SK-N-SH (cell line): ENCODE results near the gene ERICH6. TPM values are rescaled to one million over a fixed set of nuclear protein-coding genes. Genes with fewer than 3 reads are reported as not detected.
A peak's percentile ranks its signal among the peaks of the same experiment; 100 is the strongest.

Experiments used
- CTCF ChIA-PET: fragments of 300-600, 350-600 bp; formaldehyde crosslinking; extraction: SDS; loops from one replicate; lab custom pipeline; 2021; lab: Yijun Ruan, JAX
- POLR2A ChIA-PET: fragments of 350-600 bp; sonication (Branson Sonifier 250); formaldehyde crosslinking; extraction: SDS; loops from one replicate; lab custom pipeline; 2020; ENCODE audit warnings: antibody characterized with exemption, inconsistent platforms; lab: Yijun Ruan, JAX
- DNase-seq: peaks from one replicate; pipeline ENCODE4 v3.0.0; 2012
- H2AFZ ChIP-seq: fragments of 200-600 bp; sonication (generic); 2 replicates; pipeline ENCODE4 v1.8.1; 2016; ENCODE audit warnings: antibody characterized with exemption, mild to moderate bottlenecking, low read depth
- H3F3A ChIP-seq: fragments of 200-600 bp; sonication (generic); replicated peaks from 2 replicates; pipeline ENCODE3; 2016; ENCODE audit warnings: antibody characterized with exemption, mild to moderate bottlenecking; ENCODE audit not compliant: insufficient read depth
- H3K27ac ChIP-seq, 2 experiments: fragments of 200-500 bp in 1 of 2; fragments of 200-600 bp in 1 of 2; sonication (Bioruptor generic) in 1 of 2; sonication (generic), shearing (Covaris generic) in 1 of 2; 2 replicates each; pipeline versions ENCODE4 v1.5.1 to v1.6.1; 2014 to 2016; ENCODE audit warnings: low read depth in 2 of 2, inconsistent platforms in 1 of 2, low read length in 1 of 2, mild to moderate bottlenecking in 1 of 2, mixed read lengths in 1 of 2
- H3K27me3 ChIP-seq: fragments of 200-600 bp; sonication (generic), shearing (Covaris generic); 2 replicates; pipeline ENCODE4 v1.6.1; 2016; ENCODE audit warnings: mixed run types; ENCODE audit not compliant: insufficient read depth
- H3K36me3 ChIP-seq, 2 experiments: fragments of 200-500 bp in 1 of 2; fragments of 200-600 bp in 1 of 2; sonication (Bioruptor generic) in 1 of 2; sonication (generic) in 1 of 2; replicated peaks in 1 of 2; 2 replicates each; pipeline versions ENCODE3 to v1.5.1; 2014 to 2016; ENCODE audit warnings: low read length in 1 of 2, mild to moderate bottlenecking in 1 of 2; ENCODE audit not compliant: insufficient read depth in 2 of 2, control insufficient read depth in 1 of 2
- H3K4me1 ChIP-seq, 2 experiments: fragments of 200-500 bp in 1 of 2; fragments of 200-600 bp in 1 of 2; sonication (Bioruptor generic) in 1 of 2; sonication (generic), shearing (Covaris generic) in 1 of 2; 2 replicates each; pipeline versions ENCODE4 v1.5.1 to v1.6.1; 2014 to 2016; ENCODE audit warnings: low read depth in 1 of 2, low read length in 1 of 2, mixed run types in 1 of 2; ENCODE audit not compliant: insufficient read depth in 2 of 2, control insufficient read depth in 1 of 2
- H3K4me2 ChIP-seq: fragments of 200-600 bp; sonication (generic), shearing (Covaris generic); 2 replicates; pipeline ENCODE4 v1.6.1; 2017; ENCODE audit warnings: mixed run types
- H3K4me3 ChIP-seq, 2 experiments: fragments of 200-500 bp in 1 of 2; fragments of 200-600 bp in 1 of 2; sonication (Bioruptor generic) in 1 of 2; sonication (generic), shearing (Covaris generic) in 1 of 2; 2 replicates each; pipeline versions ENCODE4 v1.5.1 to v1.8.1; 2014 to 2016; ENCODE audit warnings: low read depth in 2 of 2, inconsistent platforms in 1 of 2, low read length in 1 of 2, mild to moderate bottlenecking in 1 of 2, mixed read lengths in 1 of 2, moderate library complexity in 1 of 2
- H3K79me2 ChIP-seq: fragments of 200-600 bp; sonication (generic); 2 replicates; pipeline ENCODE4 v1.8.1; 2017; ENCODE audit warnings: mild to moderate bottlenecking; ENCODE audit not compliant: insufficient read depth
- H3K9ac ChIP-seq: fragments of 200-600 bp; sonication (generic); 2 replicates; pipeline ENCODE4 v1.6.1; 2017; ENCODE audit warnings: mixed run types
- H3K9me2 ChIP-seq: fragments of 200-600 bp; sonication (generic); 2 replicates; pipeline ENCODE4 v1.6.1; 2017; ENCODE audit warnings: mixed run types
- H3K9me3 ChIP-seq: fragments of 200-600 bp; sonication (generic); 2 replicates; pipeline ENCODE4 v1.6.1; 2017; ENCODE audit warnings: mixed run types, mild to moderate bottlenecking, moderate library complexity
- H4K20me1 ChIP-seq: fragments of 200-600 bp; sonication (generic); 2 replicates; pipeline ENCODE4 v1.6.1; 2017; ENCODE audit warnings: mild to moderate bottlenecking, mixed run types; ENCODE audit not compliant: insufficient read depth
- CHD2 ChIP-seq: fragments of 150-350 bp; IDR thresholded peaks from 2 replicates; pipeline ENCODE4 v1.6.1; 2018; ENCODE audit warnings: low read length; ENCODE audit not compliant: partially characterized antibody
- ELF1 ChIP-seq: IDR thresholded peaks from 2 replicates; pipeline ENCODE4 v1.4.0; 2012
- EZH2phosphoT487 ChIP-seq: fragments of 200-600 bp; sonication (generic); IDR thresholded peaks from 2 replicates; pipeline ENCODE4 v1.6.1; 2017; ENCODE audit warnings: low read depth, mixed run types, mild to moderate bottlenecking, antibody characterized with exemption, moderate library complexity, borderline replicate concordance
- FOSL2 ChIP-seq: IDR thresholded peaks from 2 replicates; pipeline ENCODE4 v1.4.0; 2012; ENCODE audit warnings: low read depth, mild to moderate bottlenecking, moderate library complexity, borderline replicate concordance
- GABPA ChIP-seq: IDR thresholded peaks from 2 replicates; pipeline ENCODE4 v1.4.0; 2012; ENCODE audit warnings: low read depth, mild to moderate bottlenecking
- GATA2 ChIP-seq: sonication (generic); formaldehyde crosslinking; IDR thresholded peaks from 2 replicates; pipeline ENCODE4 v1.5.0; 2020; ENCODE audit warnings: mild to moderate bottlenecking, missing genetic modification reagents
- IRF3 ChIP-seq: fragments of 150-350 bp; IDR thresholded peaks from 2 replicates; pipeline ENCODE4 v1.6.1; 2016; ENCODE audit warnings: mild to moderate bottlenecking, low read depth, low read length
- JUND ChIP-seq: IDR thresholded peaks from 2 replicates; pipeline ENCODE4 v1.4.0; 2012
- MXI1 ChIP-seq: IDR thresholded peaks from 2 replicates; pipeline ENCODE4 v1.6.1; 2012; ENCODE audit warnings: mild to moderate bottlenecking, low read depth, low read length, improper control_type of control experiment
- NRF1 ChIP-seq: IDR thresholded peaks from 2 replicates; pipeline ENCODE4 v1.6.1; 2012; ENCODE audit warnings: low read depth, mild to moderate bottlenecking, low read length
- POLR2AphosphoS5 ChIP-seq: IDR thresholded peaks from 2 replicates; pipeline ENCODE4 v1.6.1; 2012; ENCODE audit warnings: low read depth, low read length
- RCOR1 ChIP-seq: fragments of 150-350 bp; IDR thresholded peaks from 2 replicates; pipeline ENCODE4 v1.6.1; 2017; ENCODE audit warnings: antibody characterized with exemption, low read length
- RFX5 ChIP-seq: IDR thresholded peaks from 2 replicates; pipeline ENCODE4 v1.6.1; 2012; ENCODE audit warnings: mild to moderate bottlenecking, improper control_type of control experiment, low read length
- SIN3A ChIP-seq: IDR thresholded peaks from 2 replicates; pipeline ENCODE4 v1.6.1; 2012; ENCODE audit warnings: low read depth, mild to moderate bottlenecking, low read length, moderate library complexity, borderline replicate concordance
- SMC3 ChIP-seq: IDR thresholded peaks from 2 replicates; pipeline ENCODE4 v1.6.1; 2012; ENCODE audit warnings: low read depth, low read length, improper control_type of control experiment
- TAF1 ChIP-seq: IDR thresholded peaks from 2 replicates; pipeline ENCODE4 v1.6.1; 2012; ENCODE audit warnings: low read depth, mild to moderate bottlenecking, low read length, moderate library complexity, borderline replicate concordance
- TCF12 ChIP-seq: IDR thresholded peaks from 2 replicates; pipeline ENCODE4 v1.4.0; 2012
- ZBTB33 ChIP-seq: IDR thresholded peaks from 2 replicates; pipeline ENCODE4 v1.4.0; 2012; ENCODE audit warnings: low read depth, borderline replicate concordance
- WGBS: methylation state at CpG from one replicate; pipeline ENCODE4 v1.1.6; 2017; ENCODE audit warnings: low lambda C conversion rate; 5-methylcytosine and 5-hydroxymethylcytosine counted together
- polyA plus RNA-seq, 3 experiments: library from polyadenylated mRNA; depleted of rRNA; stranded (reverse); fragments of >200 nt; gene quantifications; 2 replicates each; pipeline ENCODE4 v1.2.3, GENCODE V29; 2012
- TF ChIP-seq, protein P1 (sequence below): IDR thresholded peaks from 2 replicates; pipeline ENCODE4 v1.6.1; 2012; ENCODE audit warnings: mild to moderate bottlenecking, low read depth, low read length, moderate library complexity
- TF ChIP-seq, protein P2 (sequence below): IDR thresholded peaks from 2 replicates; pipeline ENCODE4; 2012

The ERICH6 gene
- polyA plus RNA-seq, 1 of the 3 experiments (the other 2 are of a cell fraction), result 0.08 TPM

DNA sequence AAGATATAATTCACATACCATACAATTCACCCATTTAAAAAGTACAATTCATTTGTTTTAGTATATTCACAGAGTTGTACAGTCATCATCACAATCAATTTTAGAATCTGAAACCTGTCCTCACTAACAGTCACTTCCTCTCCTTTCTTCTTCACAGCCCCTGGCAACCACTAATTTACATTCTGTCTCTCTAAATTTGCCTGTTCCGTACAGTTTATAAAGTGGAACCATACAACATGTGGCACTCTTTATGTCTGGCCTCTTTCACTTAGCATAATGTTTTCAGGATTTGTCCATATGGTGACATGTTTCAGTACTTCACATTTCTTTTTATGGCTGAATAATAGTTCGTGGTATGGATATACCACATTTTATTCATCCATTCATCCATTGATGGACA is 22.7 kb downstream of the ERICH6 start:
- CTCF ChIA-PET, result interaction anchor here (1.0 kb wide), 1 partner anchor 9 kb away, joined by 3 read pairs; no protein-coding TSS in a partner anchor
- 22% methylated on average over 2 of the region's 2 CpGs for WGBS
- no peak overlapping the region for H3K9ac ChIP-seq

More for the DNA sequence above, 22.7 kb downstream of the ERICH6 start:
- H3K27ac ChIP-seq, result no peak overlapping the region
- H3K36me3 ChIP-seq, result no peaks in the 10 kb centered on the region
- TF ChIP-seq JUND (no peak), RFX5 (no peak), POLR2AphosphoS5 (no peak), TAF1 (no peak), RCOR1 (no peak), CHD2 (no peak), SIN3A (no peak), ZBTB33 (no peak), FOSL2 (no peak), GATA2 (CRISPR knock-in tag) (no peak), MXI1 (no peak), GABPA (no peak), EZH2phosphoT487 (no peak), SMC3 (no peak), TCF12 (no peak), NRF1 (no peak), IRF3 (no peak), ELF1 (no peak)
- TF ChIP-seq, protein P1, sequence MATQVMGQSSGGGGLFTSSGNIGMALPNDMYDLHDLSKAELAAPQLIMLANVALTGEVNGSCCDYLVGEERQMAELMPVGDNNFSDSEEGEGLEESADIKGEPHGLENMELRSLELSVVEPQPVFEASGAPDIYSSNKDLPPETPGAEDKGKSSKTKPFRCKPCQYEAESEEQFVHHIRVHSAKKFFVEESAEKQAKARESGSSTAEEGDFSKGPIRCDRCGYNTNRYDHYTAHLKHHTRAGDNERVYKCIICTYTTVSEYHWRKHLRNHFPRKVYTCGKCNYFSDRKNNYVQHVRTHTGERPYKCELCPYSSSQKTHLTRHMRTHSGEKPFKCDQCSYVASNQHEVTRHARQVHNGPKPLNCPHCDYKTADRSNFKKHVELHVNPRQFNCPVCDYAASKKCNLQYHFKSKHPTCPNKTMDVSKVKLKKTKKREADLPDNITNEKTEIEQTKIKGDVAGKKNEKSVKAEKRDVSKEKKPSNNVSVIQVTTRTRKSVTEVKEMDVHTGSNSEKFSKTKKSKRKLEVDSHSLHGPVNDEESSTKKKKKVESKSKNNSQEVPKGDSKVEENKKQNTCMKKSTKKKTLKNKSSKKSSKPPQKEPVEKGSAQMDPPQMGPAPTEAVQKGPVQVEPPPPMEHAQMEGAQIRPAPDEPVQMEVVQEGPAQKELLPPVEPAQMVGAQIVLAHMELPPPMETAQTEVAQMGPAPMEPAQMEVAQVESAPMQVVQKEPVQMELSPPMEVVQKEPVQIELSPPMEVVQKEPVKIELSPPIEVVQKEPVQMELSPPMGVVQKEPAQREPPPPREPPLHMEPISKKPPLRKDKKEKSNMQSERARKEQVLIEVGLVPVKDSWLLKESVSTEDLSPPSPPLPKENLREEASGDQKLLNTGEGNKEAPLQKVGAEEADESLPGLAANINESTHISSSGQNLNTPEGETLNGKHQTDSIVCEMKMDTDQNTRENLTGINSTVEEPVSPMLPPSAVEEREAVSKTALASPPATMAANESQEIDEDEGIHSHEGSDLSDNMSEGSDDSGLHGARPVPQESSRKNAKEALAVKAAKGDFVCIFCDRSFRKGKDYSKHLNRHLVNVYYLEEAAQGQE, result no peak
- TF ChIP-seq, protein P2, sequence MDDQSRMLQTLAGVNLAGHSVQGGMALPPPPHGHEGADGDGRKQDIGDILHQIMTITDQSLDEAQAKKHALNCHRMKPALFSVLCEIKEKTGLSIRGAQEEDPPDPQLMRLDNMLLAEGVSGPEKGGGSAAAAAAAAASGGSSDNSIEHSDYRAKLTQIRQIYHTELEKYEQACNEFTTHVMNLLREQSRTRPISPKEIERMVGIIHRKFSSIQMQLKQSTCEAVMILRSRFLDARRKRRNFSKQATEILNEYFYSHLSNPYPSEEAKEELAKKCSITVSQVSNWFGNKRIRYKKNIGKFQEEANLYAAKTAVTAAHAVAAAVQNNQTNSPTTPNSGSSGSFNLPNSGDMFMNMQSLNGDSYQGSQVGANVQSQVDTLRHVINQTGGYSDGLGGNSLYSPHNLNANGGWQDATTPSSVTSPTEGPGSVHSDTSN, result no peak
- no peaks in the 10 kb centered on the region for H3K27me3 ChIP-seq
- no peak overlapping the region for H3K4me2 ChIP-seq
- no peaks in the 10 kb centered on the region for H3F3A ChIP-seq
- peaks cover 5% of the 10 kb centered on the region; the same call in 1 of the 2 replicates for H3K9me3 ChIP-seq
- no peak for DNase-seq
- H2AFZ ChIP-seq, result peak overlapping the region; percentile 26; the same call in 1 of the 2 replicates
- no peaks in the 10 kb centered on the region for H3K79me2 ChIP-seq
- no peaks in the 10 kb centered on the region for H3K9me2 ChIP-seq
- POLR2A ChIA-PET, result no interaction called here
- no peak overlapping the region for H3K4me3 ChIP-seq
- H4K20me1 ChIP-seq, result no peaks in the 10 kb centered on the region
- no peaks in the 10 kb centered on the region for H3K4me1 ChIP-seq
